Spleen (tissue), 7 donors: ENCODE data around the gene UPF2.

Source experiments
- POLR2A ChIP-seq, 3 donors: fragments of 450-650 bp; IDR thresholded peaks; one replicate each; pipeline ENCODE4 v1.5.1; 2017; ENCODE audit warnings: antibody characterized with exemption in 3 of 3, mild to moderate bottlenecking in 1 of 3
- POLR2AphosphoS5 ChIP-seq, 3 donors: sonication (generic); formaldehyde crosslinking; IDR thresholded peaks; one replicate each; pipeline ENCODE4 v1.5.1; 2017; ENCODE audit warnings: antibody characterized with exemption in 3 of 3
- TF ChIP-seq, protein P1 (sequence below), 11 experiments: fragments of 200-600 bp in 7 of 11; fragments of 450-650 bp in 4 of 11; sonication (generic) in 4 of 11; IDR thresholded peaks in 8 of 11; conservative IDR thresholded peaks in 3 of 11; 1 replicate in 7 of 11; 2 replicates in 4 of 11; pipeline versions ENCODE4 v1.4.0 to v1.8.0; 2016 to 2021; ENCODE audit warnings: antibody characterized with exemption in 11 of 11, inconsistent platforms in 4 of 11, mild to moderate bottlenecking in 1 of 11
- donor health status: DM: no; HTN: no; CAD: no; lungs with moderate emphysema.
- donor health status: DM: no; HTN: no; CAD: no.
- donor health status: DM: no; HTN: no; CAD: no.

GRCh38 chr10:11959966-11960365, 82.6 kb downstream of the UPF2 start:
- TF ChIP-seq, protein P1, sequence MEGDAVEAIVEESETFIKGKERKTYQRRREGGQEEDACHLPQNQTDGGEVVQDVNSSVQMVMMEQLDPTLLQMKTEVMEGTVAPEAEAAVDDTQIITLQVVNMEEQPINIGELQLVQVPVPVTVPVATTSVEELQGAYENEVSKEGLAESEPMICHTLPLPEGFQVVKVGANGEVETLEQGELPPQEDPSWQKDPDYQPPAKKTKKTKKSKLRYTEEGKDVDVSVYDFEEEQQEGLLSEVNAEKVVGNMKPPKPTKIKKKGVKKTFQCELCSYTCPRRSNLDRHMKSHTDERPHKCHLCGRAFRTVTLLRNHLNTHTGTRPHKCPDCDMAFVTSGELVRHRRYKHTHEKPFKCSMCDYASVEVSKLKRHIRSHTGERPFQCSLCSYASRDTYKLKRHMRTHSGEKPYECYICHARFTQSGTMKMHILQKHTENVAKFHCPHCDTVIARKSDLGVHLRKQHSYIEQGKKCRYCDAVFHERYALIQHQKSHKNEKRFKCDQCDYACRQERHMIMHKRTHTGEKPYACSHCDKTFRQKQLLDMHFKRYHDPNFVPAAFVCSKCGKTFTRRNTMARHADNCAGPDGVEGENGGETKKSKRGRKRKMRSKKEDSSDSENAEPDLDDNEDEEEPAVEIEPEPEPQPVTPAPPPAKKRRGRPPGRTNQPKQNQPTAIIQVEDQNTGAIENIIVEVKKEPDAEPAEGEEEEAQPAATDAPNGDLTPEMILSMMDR (IDR thresholded peaks at IDR 0.05 in 8 of 11, conservative IDR thresholded peaks at IDR 0.05 in 3 of 11), result no peak
- TF ChIP-seq POLR2A (IDR thresholded peaks at IDR 0.05), result no peak
- TF ChIP-seq POLR2AphosphoS5 (IDR thresholded peaks at IDR 0.05), result no peak
